Left ventricle myocardium superior (tissue), 1 donor: ENCODE measurements around the gene SYTL3. TPM values are rescaled to one million over a fixed set of nuclear protein-coding genes. Genes with fewer than 3 reads are reported as not detected.
"Not testable (repeated sequence)": the region's sequence is repeated elsewhere in the genome, so short reads cannot be mapped to it uniquely, and the experiment has no call there.

Experiments
- ATAC-seq: fragments of 200-7000 bp; cut with Tn5 transposase; one replicate; pipeline ENCODE4 v1.9.1; 2020; ENCODE audit warnings: mild to moderate bottlenecking, moderate library complexity
- DNase-seq: peaks from one replicate; pipeline ENCODE4 v3.0.0-alpha.2; 2020
- intact Hi-C: fragments of 100-400 bp; cut with micrococcal nuclease; formaldehyde crosslinking; loops from one replicate; pipeline ENCODE4 v1.11.0; 2022
- total RNA-seq: library from RNA; stranded (reverse); fragmentation: NEBNext Ultra II Directional; extraction: Animal tissue kit (Norgen Biotek cat#: 25700); gene quantifications from one replicate; pipeline ENCODE4 v1.2.1, GENCODE V29; 2021
- donor health status: DM: no; HTN: yes; CAD: no; lungs with severe emphysema.

The SYTL3 gene
- total RNA-seq, 1 donor from 2014 or later: 10.8 TPM

GRCh38 chr6:158619922-158620801 is 29.7 kb upstream of the SYTL3 start:
- intact Hi-C loops: no loop called here
- no peak for DNase-seq
- peak; percentile 29 for ATAC-seq

- ATAC-seq: peak; percentile 60
- intact Hi-C loops: no loop called here
- DNase-seq: no peak
Observed at GRCh38 chr6:158620963-158621693, 28.7 kb upstream of the SYTL3 start.

GRCh38 chr6:158621694-158622544 is 27.9 kb upstream of the SYTL3 start:
- no peak for DNase-seq
- ATAC-seq: no peak
- intact Hi-C loops: no loop called here

GRCh38 chr6:158622545-158623190 is 27.2 kb upstream of the SYTL3 start:
- no peak for ATAC-seq
- intact Hi-C loops: no loop called here

GRCh38 chr6:158624684-158625682 is 24.9 kb upstream of the SYTL3 start:
- no peak for ATAC-seq
- DNase-seq: no peak
- intact Hi-C loops: no loop called here

More at GRCh38 chr6:158622545-158623190, 27.2 kb upstream of the SYTL3 start:
- DNase-seq: no peak

- no peak for ATAC-seq
- intact Hi-C loops: no loop called here
- no peak for DNase-seq
Observed at GRCh38 chr6:158625881-158626305, 24.0 kb upstream of the SYTL3 start.

GRCh38 chr6:158626360-158627167 is 23.3 kb upstream of the SYTL3 start:
- no peak for DNase-seq
- no peak for ATAC-seq
- intact Hi-C loops: no loop called here

GRCh38 chr6:158627168-158627939 is 22.5 kb upstream of the SYTL3 start:
- intact Hi-C loops: no loop called here
- ATAC-seq (no peak), DNase-seq (no peak)

GRCh38 chr6:158627940-158628211 is 22.0 kb upstream of the SYTL3 start:
- no peak for ATAC-seq
- intact Hi-C loops: no loop called here
- DNase-seq: no peak

- ATAC-seq (no peak), DNase-seq (no peak)
- intact Hi-C loops: no loop called here
Observed at GRCh38 chr6:158628542-158628941, 21.3 kb upstream of the SYTL3 start.

GRCh38 chr6:158629367-158630221 is 20.3 kb upstream of the SYTL3 start:
- ATAC-seq: peak; percentile 44
- DNase-seq: peak; percentile 67
- intact Hi-C loops: no loop called here

GRCh38 chr6:158630938-158631616 is 18.8 kb upstream of the SYTL3 start:
- peak; percentile 83 for DNase-seq
- intact Hi-C loops: no loop called here
- ATAC-seq: peak; percentile 57

- DNase-seq (peak; percentile 90), ATAC-seq (peak; percentile 91)
- intact Hi-C loops: no loop called here
Observed at GRCh38 chr6:158631678-158632537, 17.9 kb upstream of the SYTL3 start.

- DNase-seq, intact Hi-C loops, ATAC-seq: not testable (repeated sequence)
Observed at GRCh38 chr6:158632538-158633119, 17.2 kb upstream of the SYTL3 start.
